Calu3 (cell line): ENCODE results near the gene TMEM176A. TPM values are rescaled to one million over a fixed set of nuclear protein-coding genes. Genes with fewer than 3 reads are reported as not detected.

Experiments
- Bru-seq: library from RNA; stranded (reverse); fragments of 400-500 nt; gene quantifications from one replicate; lab custom pipeline; 2021; lab: Mats Ljungman, UMichigan
- BruChase-seq, 2 experiments: library from RNA; stranded (reverse); fragments of 400-500 nt; gene quantifications; one replicate each; lab custom pipeline; 2021; lab: Mats Ljungman, UMichigan
- BruUV-seq: library from RNA; stranded (reverse); fragments of 400-500 nt; replicated peaks from 2 replicates; lab custom pipeline; 2021; lab: Mats Ljungman, UMichigan
- CTCF ChIA-PET: fragments of 300-600 bp; sonication (Branson Sonifier 250); formaldehyde crosslinking; loops from one replicate; lab custom pipeline; 2022; ENCODE audit warnings: antibody characterized with exemption; lab: Charles Lee
- DNase-seq: peaks from one replicate; pipeline ENCODE4 v3.0.0; 2022
- H3K27ac Mint-ChIP-seq: one replicate; pipeline ENCODE4 v1.8.0; 2022; ENCODE audit warnings: mixed read lengths; ENCODE audit not compliant: unreplicated experiment
- H3K27me3 Mint-ChIP-seq: one replicate; pipeline ENCODE4 v1.8.0; 2022; ENCODE audit warnings: mixed read lengths; ENCODE audit not compliant: unreplicated experiment
- H3K36me3 Mint-ChIP-seq: one replicate; pipeline ENCODE4 v1.8.0; 2022; ENCODE audit warnings: mild to moderate bottlenecking, moderate library complexity, mixed read lengths; ENCODE audit not compliant: insufficient read depth, unreplicated experiment
- H3K4me1 Mint-ChIP-seq: one replicate; pipeline ENCODE4 v1.8.0; 2022; ENCODE audit warnings: mild to moderate bottlenecking, low read depth, mixed read lengths; ENCODE audit not compliant: unreplicated experiment
- H3K4me3 Mint-ChIP-seq: one replicate; pipeline ENCODE4 v1.8.0; 2022; ENCODE audit warnings: mild to moderate bottlenecking, low read depth, moderate library complexity, mixed read lengths; ENCODE audit not compliant: unreplicated experiment
- H3K9me3 Mint-ChIP-seq: one replicate; pipeline ENCODE4 v1.8.0; 2022; ENCODE audit warnings: low read depth, mixed read lengths; ENCODE audit not compliant: unreplicated experiment
- intact Hi-C: fragments of 100-400 bp; cut with micrococcal nuclease; formaldehyde crosslinking; loops from one replicate; pipeline ENCODE4 v1.10.0; 2022; ENCODE audit not compliant: unreplicated experiment
- long read RNA-seq: library from polyadenylated mRNA; stranded (forward); transcript quantifications from one replicate; pipeline ENCODE4 v2.0.0, GENCODE V29; 2022
- total RNA-seq: library from RNA; stranded (reverse); gene quantifications from 2 replicates; pipeline ENCODE4 v1.2.3, GENCODE V29; 2022
- TF ChIP-seq, protein P1 (sequence below): fragments of 200-600 bp; IDR thresholded peaks from one replicate; pipeline ENCODE4 v1.8.0; 2022; ENCODE audit warnings: antibody characterized with exemption; ENCODE audit not compliant: unreplicated experiment

TMEM176A gene, protein sequence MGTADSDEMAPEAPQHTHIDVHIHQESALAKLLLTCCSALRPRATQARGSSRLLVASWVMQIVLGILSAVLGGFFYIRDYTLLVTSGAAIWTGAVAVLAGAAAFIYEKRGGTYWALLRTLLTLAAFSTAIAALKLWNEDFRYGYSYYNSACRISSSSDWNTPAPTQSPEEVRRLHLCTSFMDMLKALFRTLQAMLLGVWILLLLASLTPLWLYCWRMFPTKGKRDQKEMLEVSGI
- 1.5 and 6.1 TPM in 2 replicates for total RNA-seq
- percentile 26 among the genes with signal in this experiment for Bru-seq, nascent RNA
- percentile 23 among the genes with signal in this experiment for BruChase-seq, experiment 1, labeled RNA remaining after a 6-hour chase
- percentile 19 among the genes with signal in this experiment for BruChase-seq, experiment 2, labeled RNA remaining after a 2-hour chase
- long read RNA-seq, partial matches to known transcripts, result 0 of 8 reads
- long read RNA-seq, other reads (novel, unspliced or antisense), result 3 of 8 reads

DNA sequence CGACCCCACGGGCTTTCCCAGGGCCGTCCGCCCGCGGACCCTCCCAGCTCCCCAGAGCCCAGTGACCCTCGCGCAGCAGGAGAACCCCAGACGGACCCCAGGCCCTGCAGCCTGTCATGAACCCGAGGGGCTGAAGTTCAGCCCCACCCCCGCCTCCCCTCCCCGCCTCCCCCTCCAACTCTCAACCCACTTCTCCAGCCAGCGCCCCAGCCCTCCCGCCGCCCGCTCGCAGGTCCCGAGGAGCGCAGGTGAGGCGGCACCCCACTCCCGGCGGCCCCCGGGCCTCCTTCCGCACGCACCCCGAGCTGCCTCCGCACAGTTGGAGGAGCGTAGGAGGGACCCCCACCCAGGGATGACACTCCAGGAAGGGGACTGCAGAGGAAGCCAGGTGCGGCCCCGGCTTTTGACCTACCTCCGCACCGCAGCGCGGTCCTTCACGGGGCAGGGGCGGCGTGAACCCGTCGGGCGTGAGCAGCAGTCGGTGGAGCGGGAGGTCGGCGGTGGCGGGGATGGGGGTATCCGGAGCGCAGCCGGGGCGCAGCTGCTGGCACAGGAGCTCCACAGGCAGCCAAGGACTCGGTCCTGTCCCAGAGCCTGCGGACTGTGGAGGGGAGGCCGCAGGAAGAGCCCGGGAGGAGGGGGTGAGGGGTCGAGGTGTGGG is at the start of gene TMEM176A:
Gene TMEM176A, plus strand, starts transcription at position 189 of the 661 bp plus-strand sequence. CDS start 782 bp downstream, outside the sequence.
- Mint-ChIP-seq H3K9me3 (no peaks in the 10 kb centered on the region), H3K4me1 (no peaks in the 10 kb centered on the region), H3K27me3 (peaks cover 64% of the 10 kb centered on the region), H3K27ac (no peak within 1 kb of the TSS), H3K4me3 (peak within 1 kb of the TSS; percentile 67), H3K36me3 (no peaks in the 10 kb centered on the region)
- TF ChIP-seq, protein P1, sequence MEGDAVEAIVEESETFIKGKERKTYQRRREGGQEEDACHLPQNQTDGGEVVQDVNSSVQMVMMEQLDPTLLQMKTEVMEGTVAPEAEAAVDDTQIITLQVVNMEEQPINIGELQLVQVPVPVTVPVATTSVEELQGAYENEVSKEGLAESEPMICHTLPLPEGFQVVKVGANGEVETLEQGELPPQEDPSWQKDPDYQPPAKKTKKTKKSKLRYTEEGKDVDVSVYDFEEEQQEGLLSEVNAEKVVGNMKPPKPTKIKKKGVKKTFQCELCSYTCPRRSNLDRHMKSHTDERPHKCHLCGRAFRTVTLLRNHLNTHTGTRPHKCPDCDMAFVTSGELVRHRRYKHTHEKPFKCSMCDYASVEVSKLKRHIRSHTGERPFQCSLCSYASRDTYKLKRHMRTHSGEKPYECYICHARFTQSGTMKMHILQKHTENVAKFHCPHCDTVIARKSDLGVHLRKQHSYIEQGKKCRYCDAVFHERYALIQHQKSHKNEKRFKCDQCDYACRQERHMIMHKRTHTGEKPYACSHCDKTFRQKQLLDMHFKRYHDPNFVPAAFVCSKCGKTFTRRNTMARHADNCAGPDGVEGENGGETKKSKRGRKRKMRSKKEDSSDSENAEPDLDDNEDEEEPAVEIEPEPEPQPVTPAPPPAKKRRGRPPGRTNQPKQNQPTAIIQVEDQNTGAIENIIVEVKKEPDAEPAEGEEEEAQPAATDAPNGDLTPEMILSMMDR, result no peak
- DNase-seq, result no peak
- CTCF ChIA-PET, result no interaction called here
- no TSS peak for BruUV-seq
- intact Hi-C loops, result no loop called here

DNA sequence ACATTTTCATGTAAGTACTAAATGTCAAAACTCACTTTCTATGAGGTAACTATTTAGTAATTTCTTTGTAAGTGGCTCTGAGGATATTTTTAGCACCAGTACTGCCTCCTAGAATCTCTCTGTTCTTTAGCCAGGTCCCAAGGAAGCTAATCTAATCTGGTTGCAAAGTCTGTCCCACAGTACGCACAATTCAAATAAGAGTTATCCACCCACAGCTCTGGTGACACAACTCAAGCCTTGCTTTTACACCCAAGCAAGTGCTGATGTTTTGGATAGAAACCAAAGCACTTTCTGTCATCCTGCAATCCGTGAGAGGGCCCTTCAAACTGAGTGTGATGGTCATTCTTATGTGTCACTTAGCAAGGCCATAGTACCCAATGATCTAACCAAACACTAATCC is 48.9 kb upstream of the TMEM176A start:
- no peaks in the 10 kb centered on the region for H3K9me3 Mint-ChIP-seq
- no peaks in the 10 kb centered on the region for H3K4me1 Mint-ChIP-seq
- no peak for DNase-seq
- H3K4me3 Mint-ChIP-seq, result no peak overlapping the region
- H3K36me3 Mint-ChIP-seq, result no peaks in the 10 kb centered on the region
- BruUV-seq, result no TSS peak
- intact Hi-C loops, result loop anchor here (10.0 kb wide), 1 partner anchor 217 kb away; no protein-coding TSS in a partner anchor
- TF ChIP-seq, protein P1, result no peak
- H3K27me3 Mint-ChIP-seq, result peaks cover 65% of the 10 kb centered on the region
- no peak overlapping the region for H3K27ac Mint-ChIP-seq
- CTCF ChIA-PET, result no interaction called here

DNA sequence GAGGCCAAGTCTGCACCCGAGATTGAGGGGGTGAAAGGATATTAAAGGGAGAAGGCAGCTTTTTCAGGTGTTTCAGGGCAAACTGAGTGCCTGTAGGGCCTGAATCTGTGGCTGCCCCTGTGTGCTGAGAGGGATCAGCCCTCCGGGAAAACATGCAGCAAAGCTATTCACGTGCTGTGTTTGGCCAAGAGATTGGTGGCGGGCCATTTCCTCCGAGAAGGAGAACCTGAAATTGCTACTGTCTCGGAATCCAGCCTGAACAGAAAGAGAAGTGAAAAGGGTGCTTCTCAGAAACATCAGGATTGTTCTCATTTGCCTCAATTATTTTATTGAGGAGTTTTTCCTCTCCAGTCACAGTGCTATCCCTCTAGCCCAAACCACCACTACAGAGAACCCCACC is 47.3 kb upstream of the TMEM176A start:
- TF ChIP-seq, protein P1, result no peak
- H3K4me3 Mint-ChIP-seq, result no peak overlapping the region
- no peaks in the 10 kb centered on the region for H3K4me1 Mint-ChIP-seq
- no peak overlapping the region for H3K27ac Mint-ChIP-seq
- no TSS peak for BruUV-seq
- CTCF ChIA-PET, result interaction anchor here (0.8 kb wide), 1 partner anchor 359 kb away, joined by 4 read pairs; no protein-coding TSS in a partner anchor
- H3K27me3 Mint-ChIP-seq, result peaks cover 57% of the 10 kb centered on the region
- no peaks in the 10 kb centered on the region for H3K9me3 Mint-ChIP-seq
- no peaks in the 10 kb centered on the region for H3K36me3 Mint-ChIP-seq
- intact Hi-C loops, result loop anchor here (10.0 kb wide), 1 partner anchor 218 kb away; no protein-coding TSS in a partner anchor
- DNase-seq, result no peak

DNA sequence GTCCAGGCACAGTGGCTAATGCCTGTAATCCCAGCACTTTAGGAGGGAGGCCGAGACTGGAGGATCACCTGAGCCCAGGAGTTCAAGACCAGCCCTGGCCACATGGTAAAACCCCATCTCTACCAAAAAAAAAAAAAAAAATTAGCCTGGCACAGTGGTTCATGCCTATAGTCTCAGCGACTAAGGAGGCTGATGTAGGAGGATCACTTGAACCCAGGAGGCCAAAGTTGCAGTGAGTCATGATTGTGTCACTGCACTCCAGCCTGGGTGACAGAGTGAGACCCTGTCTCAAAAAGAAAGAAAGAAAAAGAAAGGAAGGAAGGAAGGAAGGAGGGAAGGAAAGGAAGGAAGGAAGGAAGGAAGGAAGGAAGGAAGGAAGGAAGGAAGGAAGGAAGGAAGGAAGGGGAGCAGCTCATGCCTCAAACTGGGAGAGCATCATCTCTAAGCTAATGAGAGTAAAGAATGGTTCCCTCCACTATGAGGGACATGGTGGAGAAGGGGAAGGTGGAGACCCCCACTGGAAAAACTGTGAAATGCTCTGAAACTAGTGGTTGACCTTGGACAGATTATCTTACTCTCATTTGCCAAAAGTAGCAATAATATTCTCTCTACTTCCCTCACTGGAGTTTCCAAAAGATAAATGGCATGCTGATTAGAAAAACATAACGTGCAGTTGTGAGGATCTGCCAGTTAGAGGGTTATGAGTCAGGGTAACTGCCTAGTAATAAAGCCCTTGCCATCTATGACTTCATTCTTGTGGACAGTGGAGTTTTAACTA is 46.6 kb upstream of the TMEM176A start:
- Mint-ChIP-seq H3K9me3 (no peaks in the 10 kb centered on the region), H3K36me3 (no peaks in the 10 kb centered on the region), H3K4me1 (no peaks in the 10 kb centered on the region), H3K27me3 (peaks cover 49% of the 10 kb centered on the region), H3K27ac (no peak overlapping the region), H3K4me3 (no peak overlapping the region)
- CTCF ChIA-PET, result interaction anchor here (0.7 to 1.0 kb wide), 3 partner anchors 15 to 305 kb away, joined by 3 to 6 read pairs (median 3); no protein-coding TSS in a partner anchor
- intact Hi-C loops, result loop anchor here (1.0 to 10.0 kb wide), 2 partner anchors 219 to 306 kb away; no protein-coding TSS in a partner anchor
- TF ChIP-seq, protein P1, result no peak
- no peak for DNase-seq
- BruUV-seq, result no TSS peak
